Heart left ventricle (tissue), 16 donors: Measurements from ENCODE around the gene IL10RB. TPM values are rescaled to one million over a fixed set of nuclear protein-coding genes. Genes with fewer than 3 reads are reported as not detected.

Experiments used
- ATAC-seq, 4 donors: fragments of 200-7000 bp; cut with Tn5 transposase; one replicate each; pipeline ENCODE4 v1.9.1; 2020 to 2022; ENCODE audit warnings: moderate library complexity in 4 of 4, mild to moderate bottlenecking in 3 of 4, moderate number of reproducible peaks in 1 of 4
- DNase-seq, 5 donors: peaks; one replicate each; pipeline ENCODE4 v3.0.0-alpha.2; 2020
- H3K27ac ChIP-seq, 12 donors: fragments of 200-600 bp; sonication (generic) in 4 of 12; one replicate each; pipeline versions ENCODE4 v1.5.0 to v1.8.0; 2016 to 2022; ENCODE audit warnings: mild to moderate bottlenecking in 2 of 12
- H3K27me3 ChIP-seq, 9 donors: fragments of 200-600 bp; sonication (generic) in 2 of 9; one replicate each; pipeline versions ENCODE4 v1.5.1 to v1.8.0; 2016 to 2022; ENCODE audit warnings: mild to moderate bottlenecking in 3 of 9
- H3K36me3 ChIP-seq, 9 donors: fragments of 200-600 bp; sonication (generic) in 2 of 9; one replicate each; pipeline versions ENCODE4 v1.5.0 to v1.8.0; 2018 to 2022; ENCODE audit warnings: mild to moderate bottlenecking in 2 of 9
- H3K4me1 ChIP-seq, 12 donors: fragments of 200-600 bp; sonication (generic) in 4 of 12; one replicate each; pipeline versions ENCODE4 v1.5.0 to v1.8.0; 2016 to 2022; ENCODE audit warnings: mild to moderate bottlenecking in 3 of 12
- H3K4me3 ChIP-seq, 12 donors: fragments of 200-600 bp; sonication (generic) in 4 of 12; one replicate each; pipeline versions ENCODE4 v1.5.0 to v1.8.0; 2017 to 2022; ENCODE audit warnings: mild to moderate bottlenecking in 9 of 12, moderate library complexity in 4 of 12
- H3K9me3 ChIP-seq, 12 donors: fragments of 200-600 bp; sonication (generic) in 4 of 12; one replicate each; pipeline versions ENCODE4 v1.5.0 to v1.8.0; 2016 to 2022; ENCODE audit warnings: mild to moderate bottlenecking in 1 of 12
- CTCF ChIP-seq, 12 donors: fragments of 200-600 bp; sonication (generic) in 4 of 12; IDR thresholded peaks; one replicate each; pipeline versions ENCODE4 v1.5.0 to v1.8.0; 2018 to 2022; ENCODE audit warnings: antibody characterized with exemption in 12 of 12, mild to moderate bottlenecking in 5 of 12
- POLR2A ChIP-seq, 2 donors: fragments of 450-650 bp; IDR thresholded peaks; one replicate each; pipeline ENCODE4 v1.6.1; 2017; ENCODE audit warnings: antibody characterized with exemption in 2 of 2, mild to moderate bottlenecking in 2 of 2, moderate library complexity in 2 of 2
- WGBS, 4 donors: extraction: QIAGEN DNeasy Blood & Tissue Kit in 2 of 4; methylation state at CpG; one replicate each; pipeline versions ENCODE4 v1.1.5 to v1.1.7; 2013 to 2018; 5-methylcytosine and 5-hydroxymethylcytosine counted together
- intact Hi-C, 10 donors: fragments of 100-400 bp; cut with DNase I; formaldehyde crosslinking; loops; one replicate each; pipeline versions ENCODE4 v1.11.1 to v1.14.2; 2022
- polyA plus RNA-seq, 2 donors: library from polyadenylated mRNA; stranded (reverse); fragments of 200-250 nt; gene quantifications; one replicate each; pipeline ENCODE4 v1.2.3, GENCODE V29; 2013
- total RNA-seq, 9 donors: library from RNA; depleted of rRNA in 2 of 9; stranded (reverse); fragments of >200 nt in 2 of 9; fragmentation: NEBNext Ultra II Directional in 3 of 9; extraction: Animal tissue kit (Norgen Biotek cat#: 25700) in 3 of 9; gene quantifications; one replicate each; pipeline versions ENCODE4 v1.1.0 to v1.2.4, GENCODE V29; 2016 to 2023
- donor health status: ischemic (EF 13 %, LVEDD 7.1; RV severe dilation, severe dysfunction).
- donor health status: healthy with polysubstance abuse.
- donor health status: DM: no; HTN: yes; CAD: no.
- donor health status: DM: no; HTN: no; CAD: no.
- donor health status: ischemic (EF 25% LVEDD 6.9; RV normal size, moderate dysfunction).
- donor health status: ischemic (EF 25% LVEDD 5.7; RV mildly dilated, moderate dysfunction).
- donor health status: healthy.
- donor health status: DM: yes; HTN: yes; CAD: no.
- donor health status: ischemic (EF 35%, LVEDD 5.7; RV mildly dilated, moderate dysfunction).
- donor health status: nonischemic (EF 11% LVEDD 7.7; RV severe dilation, severe dysfunction).
- donor health status: DM: yes; HTN: yes; CAD: no.
- donor health status: PGD.
- donor health status: ischemic (EF 29% LVEDD 5.4; RV normal size, mild dysfunction).
- donor health status: nonischemic (EF 23%, LVEDD 6.1; RV moderate dilation, normal function).

IL10RB gene
- total and polyA plus RNA-seq, 11 donors: 4.5 to 28.2 (median 8.3) TPM

GRCh38 chr21:33254766-33255165 is 11.4 kb upstream of the IL10RB start:
- H3K36me3 ChIP-seq: peaks cover 0 to 100% (median 96%) of the 10 kb centered on the region in 9 donors

GRCh38 chr21:33255404-33255803 is 10.8 kb upstream of the IL10RB start:
- no peak overlapping the region for H3K4me3 ChIP-seq
- H3K27ac ChIP-seq: no peak overlapping the region
- no peak for TF ChIP-seq CTCF (IDR thresholded peaks at IDR 0.05)
- no peak for TF ChIP-seq POLR2A (IDR thresholded peaks at IDR 0.05)
- ATAC-seq (no peak), DNase-seq (no peak)
- H3K36me3 ChIP-seq: peaks cover 0 to 99% (median 91%) of the 10 kb centered on the region in 9 donors
- H3K9me3 ChIP-seq: peaks cover 0 to 8% (median 0%) of the 10 kb centered on the region in 12 donors
- intact Hi-C loops: loop anchor here in 1 of 10 donors (10.0 kb wide), 1 partner anchor 69 kb away; the partner anchor contains the start of gene IFNAR1
- H3K4me1 ChIP-seq: peaks cover 0 to 25% (median 0%) of the 10 kb centered on the region in 12 donors
- 47 to 60% (median 55%) methylated on average over 1 of the region's 1 CpG for WGBS, 4 donors
- no peaks in the 10 kb centered on the region for H3K27me3 ChIP-seq

More at GRCh38 chr21:33254766-33255165, 11.4 kb upstream of the IL10RB start:
- H3K4me3 ChIP-seq: no peak overlapping the region
- H3K9me3 ChIP-seq: peaks cover 0 to 8% (median 0%) of the 10 kb centered on the region in 12 donors
- no peak for ATAC-seq
- H3K4me1 ChIP-seq: peaks cover 0 to 18% (median 0%) of the 10 kb centered on the region in 12 donors
- no peak for TF ChIP-seq CTCF (IDR thresholded peaks at IDR 0.05)
- TF ChIP-seq POLR2A (IDR thresholded peaks at IDR 0.05): no peak
- intact Hi-C loops: loop anchor here in 1 of 10 donors (10.0 kb wide), 1 partner anchor 70 kb away; the partner anchor contains the start of gene IFNAR1
- 92 to 98% (median 95%) methylated on average over 5 of the region's 5 CpGs for WGBS, 4 donors
- H3K27ac ChIP-seq: no peak overlapping the region
- no peak for DNase-seq
- H3K27me3 ChIP-seq: no peaks in the 10 kb centered on the region

- peaks cover 0 to 8% (median 0%) of the 10 kb centered on the region in 12 donors for H3K9me3 ChIP-seq
- ATAC-seq: no peak
- no peaks in the 10 kb centered on the region for H3K27me3 ChIP-seq
- no peak overlapping the region for H3K27ac ChIP-seq
- H3K36me3 ChIP-seq: peaks cover 0 to 98% (median 90%) of the 10 kb centered on the region in 9 donors
- no peak for DNase-seq
- intact Hi-C loops: loop anchor here in 1 of 10 donors (10.0 kb wide), 1 partner anchor 69 kb away; the partner anchor contains the start of gene IFNAR1
- H3K4me1 ChIP-seq: peaks cover 0 to 31% (median 0%) of the 10 kb centered on the region in 12 donors
- H3K4me3 ChIP-seq: no peak overlapping the region
- WGBS, 4 donors: 89 to 94% (median 93%) methylated on average over 6 of the region's 6 CpGs
- TF ChIP-seq CTCF (IDR thresholded peaks at IDR 0.05): no peak
- TF ChIP-seq POLR2A (IDR thresholded peaks at IDR 0.05): no peak
Observed at GRCh38 chr21:33256019-33256418, 10.1 kb upstream of the IL10RB start.

- WGBS, 4 donors: 94 to 97% (median 94%) methylated on average over 18 of the region's 18 CpGs
- no peak overlapping the region for H3K4me3 ChIP-seq
- intact Hi-C loops: loop anchor here in 1 of 10 donors (10.0 kb wide), 1 partner anchor 68 kb away; the partner anchor contains the start of gene IFNAR1
- peaks cover 0 to 42% (median 0%) of the 10 kb centered on the region in 12 donors for H3K4me1 ChIP-seq
- DNase-seq (no peak), ATAC-seq (no peak)
- no peak overlapping the region for H3K27ac ChIP-seq
- H3K36me3 ChIP-seq: peaks cover 0 to 92% (median 85%) of the 10 kb centered on the region in 9 donors
- peaks cover 0 to 8% (median 0%) of the 10 kb centered on the region in 12 donors for H3K9me3 ChIP-seq
- no peaks in the 10 kb centered on the region for H3K27me3 ChIP-seq
- TF ChIP-seq CTCF (IDR thresholded peaks at IDR 0.05): no peak
- TF ChIP-seq POLR2A (IDR thresholded peaks at IDR 0.05): no peak
Observed at GRCh38 chr21:33257094-33257803, 8.9 kb upstream of the IL10RB start.
